ENCODE results near the gene GLRX3. TPM values are rescaled to one million over a fixed set of nuclear protein-coding genes. Genes with fewer than 3 reads are reported as not detected.
"Not testable (repeated sequence)": the region's sequence is repeated elsewhere in the genome, so short reads cannot be mapped to it uniquely, and the experiment has no call there.

The GLRX3 gene
- total RNA-seq, 4 donors from 2014 or later = 42.3 to 103 (median 48.6) TPM

DNA sequence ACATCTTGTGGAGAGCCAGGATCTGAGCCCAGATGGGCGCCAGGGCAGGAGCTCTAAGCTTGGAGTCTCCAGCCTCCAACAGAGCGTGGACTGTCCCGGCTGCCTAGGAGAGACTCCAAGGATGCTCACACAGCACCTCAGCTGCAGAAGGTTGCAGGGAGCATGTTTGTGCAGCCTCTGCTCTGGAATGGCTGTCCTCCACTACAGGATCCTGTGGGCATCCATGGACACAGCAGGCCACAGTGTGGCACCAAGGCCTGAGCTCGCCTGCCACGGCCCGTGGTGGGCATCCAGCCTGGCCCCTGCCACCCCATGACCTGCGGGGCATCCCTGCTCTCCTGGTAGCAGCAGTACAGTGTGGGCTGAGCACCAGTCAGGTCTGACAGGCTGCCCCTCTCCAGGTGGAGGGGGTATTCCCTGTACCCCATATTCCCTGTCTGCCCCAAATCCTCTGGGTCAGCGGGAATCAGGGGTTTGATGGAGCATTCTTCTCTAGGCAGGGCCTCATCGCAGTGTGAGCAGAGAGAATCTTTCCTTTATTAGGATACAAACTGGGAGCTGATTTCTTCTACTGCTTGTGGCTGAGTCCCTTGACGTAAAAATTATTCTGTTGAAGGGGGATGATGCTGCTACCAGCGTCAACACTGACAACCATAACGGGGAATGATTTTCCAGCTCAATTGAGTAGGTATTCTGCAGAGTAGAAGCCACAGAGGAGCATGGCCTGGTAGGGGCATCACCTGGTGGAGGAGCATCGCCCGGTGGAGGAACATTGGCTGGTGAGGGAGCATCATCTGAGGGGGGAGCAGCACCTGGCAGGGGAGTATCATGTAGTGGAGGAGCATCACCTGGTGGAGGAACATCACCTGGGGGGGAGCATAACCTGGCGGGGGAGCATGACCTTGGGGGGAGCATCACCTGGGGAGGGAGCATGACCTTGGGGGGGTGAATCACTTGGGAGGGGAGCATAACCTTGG is 60.6 kb downstream of the GLRX3 start:
- Histone ChIP-seq H3K27me3 (peaks cover 24% of the 10 kb centered on the region), H3K4me3 (no peak overlapping the region), H3K36me3 (no peaks in the 10 kb centered on the region), H3K9me3 (no peaks in the 10 kb centered on the region), H3K4me1 (no peaks in the 10 kb centered on the region), H3K27ac (no peak overlapping the region)
- ATAC-seq = no peak
- WGBS, 2 donors (ENCODE audit: low coverage in 1 of 2) = 87% methylated on average over 9 of the region's 15 CpGs; no CpG with 5 or more reads in 1 of the 2 donors
- TF ChIP-seq, protein P1, sequence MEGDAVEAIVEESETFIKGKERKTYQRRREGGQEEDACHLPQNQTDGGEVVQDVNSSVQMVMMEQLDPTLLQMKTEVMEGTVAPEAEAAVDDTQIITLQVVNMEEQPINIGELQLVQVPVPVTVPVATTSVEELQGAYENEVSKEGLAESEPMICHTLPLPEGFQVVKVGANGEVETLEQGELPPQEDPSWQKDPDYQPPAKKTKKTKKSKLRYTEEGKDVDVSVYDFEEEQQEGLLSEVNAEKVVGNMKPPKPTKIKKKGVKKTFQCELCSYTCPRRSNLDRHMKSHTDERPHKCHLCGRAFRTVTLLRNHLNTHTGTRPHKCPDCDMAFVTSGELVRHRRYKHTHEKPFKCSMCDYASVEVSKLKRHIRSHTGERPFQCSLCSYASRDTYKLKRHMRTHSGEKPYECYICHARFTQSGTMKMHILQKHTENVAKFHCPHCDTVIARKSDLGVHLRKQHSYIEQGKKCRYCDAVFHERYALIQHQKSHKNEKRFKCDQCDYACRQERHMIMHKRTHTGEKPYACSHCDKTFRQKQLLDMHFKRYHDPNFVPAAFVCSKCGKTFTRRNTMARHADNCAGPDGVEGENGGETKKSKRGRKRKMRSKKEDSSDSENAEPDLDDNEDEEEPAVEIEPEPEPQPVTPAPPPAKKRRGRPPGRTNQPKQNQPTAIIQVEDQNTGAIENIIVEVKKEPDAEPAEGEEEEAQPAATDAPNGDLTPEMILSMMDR (IDR thresholded peaks at IDR 0.05) = no peak
- no peak for TF ChIP-seq POLR2AphosphoS5 (IDR thresholded peaks at IDR 0.05)
- no peak for TF ChIP-seq POLR2A (IDR thresholded peaks at IDR 0.05)
- TF ChIP-seq EP300 (IDR thresholded peaks at IDR 0.05) = no peak

DNA sequence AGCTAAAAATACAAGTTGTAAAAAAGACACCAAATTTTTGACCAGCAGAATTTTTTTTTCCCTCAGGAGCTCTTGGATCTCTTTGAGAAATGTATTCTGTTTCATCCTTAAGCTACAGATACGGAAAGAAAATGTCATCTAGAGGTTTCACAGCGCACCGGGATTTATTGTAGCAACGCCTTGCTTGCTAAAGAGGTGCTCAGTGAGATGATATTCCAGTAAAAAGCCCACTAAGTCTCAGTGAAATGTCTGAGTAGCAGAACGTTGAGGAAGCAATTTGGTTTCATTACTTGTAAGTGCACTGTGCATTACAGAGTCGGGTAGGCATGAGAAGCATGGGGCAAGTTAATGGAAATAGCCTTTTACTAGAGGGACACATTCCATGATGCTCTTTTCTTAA is 62.5 kb downstream of the GLRX3 start:
- TF ChIP-seq POLR2AphosphoS5 (IDR thresholded peaks at IDR 0.05) (no peak), POLR2A (IDR thresholded peaks at IDR 0.05) (no peak), EP300 (IDR thresholded peaks at IDR 0.05) (no peak)
- TF ChIP-seq, protein P1 (IDR thresholded peaks at IDR 0.05) = no peak
- ATAC-seq = no peak
- Histone ChIP-seq H3K27me3 (peaks cover 24% of the 10 kb centered on the region), H3K4me1 (no peaks in the 10 kb centered on the region), H3K9me3 (no peaks in the 10 kb centered on the region), H3K4me3 (no peak overlapping the region), H3K27ac (no peak overlapping the region), H3K36me3 (no peaks in the 10 kb centered on the region)
- 77 to 80% methylated on average over 6 of the region's 6 CpGs for WGBS, 2 donors (ENCODE audit: low coverage in 1 of 2)

DNA sequence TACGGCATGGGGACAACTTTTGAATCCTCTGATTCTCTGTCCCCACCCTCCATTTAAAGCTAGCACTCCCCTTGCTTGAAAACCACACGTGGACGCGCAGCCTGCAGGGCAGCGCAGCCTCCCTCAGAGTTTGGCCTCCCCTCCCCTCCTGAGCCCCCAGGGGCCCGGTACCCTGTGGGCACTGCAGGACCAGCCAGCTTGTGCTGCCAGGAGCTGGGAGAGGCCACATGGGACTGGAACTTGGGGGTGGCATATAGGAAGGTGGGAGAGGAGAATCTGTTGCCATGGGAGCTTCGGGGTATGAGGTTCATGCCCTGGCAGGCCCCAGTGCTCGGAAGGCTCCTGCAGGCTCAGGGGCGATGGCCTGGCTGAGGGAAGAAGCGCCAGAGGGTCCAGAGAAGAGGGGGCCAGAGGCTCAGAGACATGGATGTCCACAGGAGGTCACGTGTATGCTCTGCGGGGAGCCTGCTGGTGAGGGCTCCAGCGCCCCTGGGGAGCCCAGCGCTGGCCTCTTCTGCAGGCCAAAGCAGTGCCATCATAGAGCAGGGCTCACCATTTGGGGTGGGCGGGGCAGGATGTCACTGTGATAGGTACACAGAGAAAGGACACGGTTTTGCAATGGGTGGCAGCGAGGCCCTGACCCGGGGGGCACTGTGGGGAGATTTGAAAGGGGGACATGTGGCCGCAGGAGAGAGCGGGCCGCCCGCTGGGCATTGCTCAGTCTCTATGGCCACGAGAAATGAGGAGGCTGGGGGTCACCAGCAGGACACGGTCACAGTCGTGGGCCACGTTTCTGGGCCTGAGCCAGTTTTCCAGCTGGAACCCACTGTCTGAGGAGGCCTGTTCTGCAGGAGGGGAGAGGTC is 64.2 kb downstream of the GLRX3 start:
- Histone ChIP-seq H3K27ac (no peak overlapping the region), H3K9me3 (no peaks in the 10 kb centered on the region), H3K27me3 (peaks cover 24% of the 10 kb centered on the region), H3K4me3 (no peak overlapping the region), H3K4me1 (no peaks in the 10 kb centered on the region), H3K36me3 (no peaks in the 10 kb centered on the region)
- no peak for ATAC-seq
- TF ChIP-seq, protein P1 (IDR thresholded peaks at IDR 0.05) = no peak
- no peak for TF ChIP-seq POLR2A (IDR thresholded peaks at IDR 0.05)
- TF ChIP-seq POLR2AphosphoS5 (IDR thresholded peaks at IDR 0.05) = no peak
- no peak for TF ChIP-seq EP300 (IDR thresholded peaks at IDR 0.05)
- WGBS, 2 donors (ENCODE audit: low coverage in 1 of 2) = 58% methylated on average over 7 of the region's 26 CpGs; no CpG with 5 or more reads in 1 of the 2 donors

DNA sequence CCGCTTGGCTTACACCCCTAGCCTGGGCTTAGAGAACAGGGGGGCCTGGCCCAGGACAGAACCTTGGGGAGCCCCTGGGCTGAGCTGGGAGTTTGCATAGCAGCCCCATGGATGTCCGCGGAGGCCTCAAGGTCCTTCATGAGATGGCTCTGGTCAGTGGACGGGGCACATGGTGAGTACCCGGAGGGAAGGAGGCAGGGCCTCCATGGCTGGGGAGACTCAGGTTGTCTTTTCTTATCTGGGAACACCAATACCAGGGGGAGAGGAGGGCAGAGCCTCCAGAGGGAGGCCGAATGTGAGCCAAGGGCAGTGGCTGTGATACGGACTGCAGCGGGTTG is 64.8 kb downstream of the GLRX3 start:
- no peaks in the 10 kb centered on the region for H3K4me1 ChIP-seq
- no peak overlapping the region for H3K27ac ChIP-seq
- no peak overlapping the region for H3K4me3 ChIP-seq
- TF ChIP-seq EP300 (IDR thresholded peaks at IDR 0.05) = no peak
- TF ChIP-seq POLR2A (IDR thresholded peaks at IDR 0.05) = no peak
- TF ChIP-seq, protein P1 (IDR thresholded peaks at IDR 0.05) = no peak
- TF ChIP-seq POLR2AphosphoS5 (IDR thresholded peaks at IDR 0.05) = no peak
- ATAC-seq = no peak
- no peaks in the 10 kb centered on the region for H3K36me3 ChIP-seq
- WGBS, 2 donors (ENCODE audit: low coverage in 1 of 2) = 83% methylated on average over 3 of the region's 8 CpGs; no CpG with 5 or more reads in 1 of the 2 donors
- no peaks in the 10 kb centered on the region for H3K9me3 ChIP-seq
- H3K27me3 ChIP-seq = peaks cover 24% of the 10 kb centered on the region

DNA sequence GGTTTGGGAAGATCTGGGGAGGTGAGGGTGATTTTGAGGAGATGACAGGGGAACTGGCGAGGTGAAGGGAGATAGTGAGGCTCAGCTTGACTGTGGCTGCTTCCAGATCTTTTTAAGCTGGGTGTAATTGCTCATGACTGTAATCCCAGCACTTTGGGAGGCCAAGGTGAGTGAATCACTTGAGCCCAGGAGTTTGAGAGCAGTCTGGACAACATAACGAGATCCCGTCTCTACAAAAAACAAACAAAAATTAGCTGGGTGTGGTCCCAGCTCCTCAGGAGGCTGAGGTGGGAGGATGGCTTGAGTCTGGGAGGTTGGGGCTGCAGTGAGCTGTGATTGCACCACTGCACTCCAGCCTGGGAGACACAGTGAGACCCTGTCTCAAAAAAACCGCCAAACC is 66.0 kb downstream of the GLRX3 start:
- H3K36me3 ChIP-seq, H3K9me3 ChIP-seq, H3K4me1 ChIP-seq, ATAC-seq, H3K27ac ChIP-seq, H3K4me3 ChIP-seq: not testable (repeated sequence)
- peaks cover 18% of the 10 kb centered on the region for H3K27me3 ChIP-seq
- 46 to 66% methylated on average over 3 to 4 of the region's 4 CpGs for WGBS, 2 donors (ENCODE audit: low coverage in 1 of 2)
